Endothelial cell (in vitro differentiated cells): Measurements from ENCODE around the gene KCNT2. TPM values are rescaled to one million over a fixed set of nuclear protein-coding genes. Genes with fewer than 3 reads are reported as not detected.

ENCODE experiments used
- DNase-seq: peaks from one replicate; pipeline ENCODE4 v3.0.0; 2021; ENCODE audit warnings: low spot score
- H3K27ac Mint-ChIP-seq: one replicate; pipeline ENCODE4 v1.8.0; 2021; ENCODE audit warnings: mixed read lengths, inconsistent platforms; ENCODE audit not compliant: unreplicated experiment
- H3K27me3 Mint-ChIP-seq: one replicate; pipeline ENCODE4 v1.8.0; 2021; ENCODE audit warnings: mild to moderate bottlenecking, moderate library complexity, mixed read lengths, inconsistent platforms; ENCODE audit not compliant: unreplicated experiment
- H3K36me3 Mint-ChIP-seq: one replicate; pipeline ENCODE4 v1.8.0; 2021; ENCODE audit warnings: mild to moderate bottlenecking, low read depth, mixed read lengths, inconsistent platforms; ENCODE audit not compliant: unreplicated experiment
- H3K4me1 Mint-ChIP-seq: one replicate; pipeline ENCODE4 v1.8.0; 2021; ENCODE audit warnings: mild to moderate bottlenecking, mixed read lengths, inconsistent platforms; ENCODE audit not compliant: unreplicated experiment
- H3K4me3 Mint-ChIP-seq: one replicate; pipeline ENCODE4 v1.8.0; 2021; ENCODE audit warnings: mild to moderate bottlenecking, mixed read lengths, inconsistent platforms; ENCODE audit not compliant: unreplicated experiment
- H3K9me3 Mint-ChIP-seq: one replicate; pipeline ENCODE4 v1.8.0; 2021; ENCODE audit warnings: mixed read lengths, inconsistent platforms; ENCODE audit not compliant: unreplicated experiment
- total RNA-seq: library from RNA; stranded (reverse); fragmentation: NEBNext Ultra II Directional; extraction: Animal tissue kit (Norgen Biotek cat#: 25700); gene quantifications from one replicate; pipeline ENCODE4 v1.2.1, GENCODE V29; 2021; ENCODE audit not compliant: unreplicated experiment
- TF ChIP-seq, protein P1 (sequence below): fragments of 200-600 bp; sonication (generic); IDR thresholded peaks from one replicate; pipeline ENCODE4 v1.5.0; 2021; ENCODE audit warnings: antibody characterized with exemption; ENCODE audit not compliant: unreplicated experiment

The KCNT2 gene
- total RNA-seq, 1 donor from 2014 or later = 7.1 TPM

DNA sequence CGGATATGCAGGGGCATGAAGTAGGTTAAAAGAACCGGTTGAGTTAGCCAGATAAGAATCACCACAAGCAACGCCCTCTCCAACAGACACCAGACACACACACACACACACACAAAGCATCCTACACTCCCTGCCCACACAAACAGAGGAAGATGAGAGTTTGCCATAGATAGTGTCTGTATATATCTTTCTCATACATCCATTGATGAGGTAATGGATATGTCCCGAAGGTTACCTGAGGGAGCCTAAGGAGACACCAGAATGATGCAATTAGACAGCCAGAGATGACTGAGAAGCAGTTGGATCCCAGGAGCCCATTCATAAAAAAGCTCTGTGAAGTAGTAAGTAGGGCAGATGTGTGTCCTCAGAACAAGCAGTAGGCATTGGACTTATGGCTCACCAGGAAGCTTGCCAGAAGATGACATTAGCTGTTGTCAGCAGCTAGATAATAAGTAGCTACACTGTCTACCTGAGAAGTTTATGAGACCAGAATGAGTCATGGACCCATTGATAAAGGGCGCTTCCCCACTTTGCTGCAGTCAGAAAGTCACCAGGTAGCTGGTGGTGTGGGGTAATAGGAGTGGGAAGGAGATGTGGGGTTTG, 247.0 kb downstream of the KCNT2 start:
- no peaks in the 10 kb centered on the region for H3K9me3 Mint-ChIP-seq

DNA sequence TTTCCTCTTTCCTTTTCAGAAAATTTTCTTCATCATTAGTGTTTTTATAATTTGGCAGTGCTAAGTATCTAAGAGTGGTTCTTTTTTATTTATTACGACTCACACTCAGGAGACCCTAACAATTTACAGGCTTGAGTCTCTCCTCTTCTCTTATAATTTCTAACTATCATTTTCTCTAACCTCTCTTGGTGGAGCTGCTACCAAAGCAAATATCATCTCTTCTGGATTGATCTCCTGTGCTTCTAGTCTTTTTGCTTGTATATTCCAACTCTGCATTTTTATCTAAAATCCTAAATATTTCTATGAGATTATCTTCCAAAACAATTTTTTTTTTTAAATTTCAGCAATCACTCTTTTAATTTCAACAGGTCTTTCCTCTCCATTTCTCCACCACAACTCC, 250.3 kb downstream of the KCNT2 start:
- H3K4me1 Mint-ChIP-seq = peaks cover 14% of the 10 kb centered on the region
- H3K36me3 Mint-ChIP-seq = no peaks in the 10 kb centered on the region
- no peak for DNase-seq
- no peak overlapping the region for H3K4me3 Mint-ChIP-seq
- peaks cover 5% of the 10 kb centered on the region for H3K9me3 Mint-ChIP-seq
- H3K27ac Mint-ChIP-seq = no peak overlapping the region
- TF ChIP-seq, protein P1, sequence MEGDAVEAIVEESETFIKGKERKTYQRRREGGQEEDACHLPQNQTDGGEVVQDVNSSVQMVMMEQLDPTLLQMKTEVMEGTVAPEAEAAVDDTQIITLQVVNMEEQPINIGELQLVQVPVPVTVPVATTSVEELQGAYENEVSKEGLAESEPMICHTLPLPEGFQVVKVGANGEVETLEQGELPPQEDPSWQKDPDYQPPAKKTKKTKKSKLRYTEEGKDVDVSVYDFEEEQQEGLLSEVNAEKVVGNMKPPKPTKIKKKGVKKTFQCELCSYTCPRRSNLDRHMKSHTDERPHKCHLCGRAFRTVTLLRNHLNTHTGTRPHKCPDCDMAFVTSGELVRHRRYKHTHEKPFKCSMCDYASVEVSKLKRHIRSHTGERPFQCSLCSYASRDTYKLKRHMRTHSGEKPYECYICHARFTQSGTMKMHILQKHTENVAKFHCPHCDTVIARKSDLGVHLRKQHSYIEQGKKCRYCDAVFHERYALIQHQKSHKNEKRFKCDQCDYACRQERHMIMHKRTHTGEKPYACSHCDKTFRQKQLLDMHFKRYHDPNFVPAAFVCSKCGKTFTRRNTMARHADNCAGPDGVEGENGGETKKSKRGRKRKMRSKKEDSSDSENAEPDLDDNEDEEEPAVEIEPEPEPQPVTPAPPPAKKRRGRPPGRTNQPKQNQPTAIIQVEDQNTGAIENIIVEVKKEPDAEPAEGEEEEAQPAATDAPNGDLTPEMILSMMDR = no peak
- H3K27me3 Mint-ChIP-seq = peaks cover 3% of the 10 kb centered on the region

More for the DNA sequence above, 247.0 kb downstream of the KCNT2 start:
- no peaks in the 10 kb centered on the region for H3K36me3 Mint-ChIP-seq
- TF ChIP-seq, protein P1 = no peak
- peaks cover 3% of the 10 kb centered on the region for H3K27me3 Mint-ChIP-seq
- peaks cover 14% of the 10 kb centered on the region for H3K4me1 Mint-ChIP-seq
- H3K4me3 Mint-ChIP-seq = no peak overlapping the region
- H3K27ac Mint-ChIP-seq = no peak overlapping the region
- no peak for DNase-seq

DNA sequence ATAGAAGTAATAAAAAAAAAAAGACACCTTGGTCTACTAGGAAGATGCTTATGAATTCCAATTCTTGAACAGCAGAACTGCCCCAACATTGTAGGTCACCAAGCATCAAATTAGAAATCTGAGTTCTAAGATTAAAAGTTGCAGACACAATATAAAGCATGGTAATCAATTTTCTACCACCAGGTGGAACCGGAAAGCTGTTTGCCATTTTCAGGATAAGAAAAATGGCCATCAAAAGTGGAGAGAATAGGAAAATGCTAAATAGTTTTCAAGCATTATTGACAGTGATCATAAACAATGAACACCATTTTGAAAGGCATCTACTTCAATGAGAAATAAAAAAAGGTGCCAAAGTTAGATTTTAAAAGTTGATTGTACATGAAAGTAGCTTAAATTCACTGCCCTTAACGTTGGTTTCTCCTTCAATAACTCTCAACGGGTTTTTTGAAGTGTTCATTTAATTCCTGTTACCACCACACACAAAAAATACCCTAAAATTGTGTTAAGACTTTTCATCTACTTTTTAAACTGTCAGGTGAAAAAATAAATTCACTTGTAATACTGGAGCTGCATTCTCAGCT, 252.9 kb downstream of the KCNT2 start:
- no peaks in the 10 kb centered on the region for H3K36me3 Mint-ChIP-seq
- peaks cover 6% of the 10 kb centered on the region for H3K4me1 Mint-ChIP-seq
- DNase-seq = peak; percentile 8
- no peak overlapping the region for H3K4me3 Mint-ChIP-seq
- TF ChIP-seq, protein P1 = peak; percentile 88
- H3K27ac Mint-ChIP-seq = no peak overlapping the region
- no peaks in the 10 kb centered on the region for H3K27me3 Mint-ChIP-seq
- peaks cover 5% of the 10 kb centered on the region for H3K9me3 Mint-ChIP-seq

DNA sequence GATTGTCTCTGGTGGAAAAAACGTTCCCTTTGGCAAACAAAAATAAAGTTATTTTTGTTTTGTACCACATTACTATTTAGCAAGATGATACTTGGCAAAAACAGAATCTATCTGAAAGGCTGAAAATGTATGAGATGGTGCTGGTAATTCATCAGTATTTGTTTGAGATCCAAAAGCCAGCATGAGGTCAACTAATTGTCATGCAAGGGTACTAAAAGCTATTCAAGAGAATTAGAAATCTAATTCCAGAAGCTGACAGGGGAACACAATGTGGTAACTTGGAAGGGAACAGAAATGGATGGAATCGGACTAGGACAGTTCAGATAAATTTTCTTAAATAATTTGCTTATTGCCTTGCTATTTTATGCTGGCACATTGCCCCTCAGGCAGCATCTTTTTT, 263.8 kb downstream of the KCNT2 start:
- Mint-ChIP-seq H3K4me3 (no peak overlapping the region), H3K36me3 (no peaks in the 10 kb centered on the region), H3K9me3 (no peaks in the 10 kb centered on the region), H3K4me1 (no peaks in the 10 kb centered on the region), H3K27ac (no peak overlapping the region), H3K27me3 (no peaks in the 10 kb centered on the region)
- no peak for DNase-seq
- TF ChIP-seq, protein P1 = no peak

DNA sequence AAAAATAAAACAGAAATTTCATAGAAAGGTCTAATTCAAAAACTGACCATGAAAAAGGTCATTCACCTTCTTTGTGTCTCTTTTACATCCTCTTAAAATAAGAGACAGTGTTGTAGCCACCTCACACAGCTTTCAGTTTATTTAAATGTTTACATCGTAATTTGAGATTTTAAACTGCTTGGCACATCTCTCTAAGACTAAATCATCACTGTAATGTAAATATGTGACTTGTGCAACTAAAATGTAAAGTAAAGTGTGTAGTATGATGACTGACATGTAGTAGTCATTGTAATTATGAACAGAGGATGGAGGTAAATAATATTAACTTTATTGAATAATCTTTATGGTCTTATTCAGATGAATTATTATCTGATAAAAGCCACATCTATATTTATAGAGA, 283.9 kb downstream of the KCNT2 start:
- H3K9me3 Mint-ChIP-seq = no peaks in the 10 kb centered on the region
- peaks cover 21% of the 10 kb centered on the region for H3K4me1 Mint-ChIP-seq
- no peaks in the 10 kb centered on the region for H3K27me3 Mint-ChIP-seq

More for the DNA sequence above, 283.9 kb downstream of the KCNT2 start:
- DNase-seq = no peak
- Mint-ChIP-seq H3K36me3 (no peaks in the 10 kb centered on the region), H3K4me3 (no peak overlapping the region), H3K27ac (no peak overlapping the region)
- TF ChIP-seq, protein P1 = no peak
